Ovary (tissue), 3 donors: ENCODE measurements around the gene LEMD1.

Source experiments
- EP300 ChIP-seq: sonication (generic); formaldehyde crosslinking; IDR thresholded peaks from one replicate; pipeline ENCODE4 v1.6.1; 2017; ENCODE audit warnings: antibody characterized with exemption
- POLR2A ChIP-seq: fragments of 450-650 bp; IDR thresholded peaks from one replicate; pipeline ENCODE4 v1.6.1; 2017; ENCODE audit warnings: antibody characterized with exemption, mild to moderate bottlenecking, moderate library complexity
- TF ChIP-seq, protein P1 (sequence below), 3 donors: fragments of 450-650 bp in 2 of 3; fragments of 200-600 bp in 1 of 3; IDR thresholded peaks; one replicate each; pipeline versions ENCODE4 v1.5.1 to v1.8.0; 2016 to 2022; ENCODE audit warnings: antibody characterized with exemption in 3 of 3, mild to moderate bottlenecking in 1 of 3
- donor health status: DM: no; HTN: no; CAD: no.

DNA sequence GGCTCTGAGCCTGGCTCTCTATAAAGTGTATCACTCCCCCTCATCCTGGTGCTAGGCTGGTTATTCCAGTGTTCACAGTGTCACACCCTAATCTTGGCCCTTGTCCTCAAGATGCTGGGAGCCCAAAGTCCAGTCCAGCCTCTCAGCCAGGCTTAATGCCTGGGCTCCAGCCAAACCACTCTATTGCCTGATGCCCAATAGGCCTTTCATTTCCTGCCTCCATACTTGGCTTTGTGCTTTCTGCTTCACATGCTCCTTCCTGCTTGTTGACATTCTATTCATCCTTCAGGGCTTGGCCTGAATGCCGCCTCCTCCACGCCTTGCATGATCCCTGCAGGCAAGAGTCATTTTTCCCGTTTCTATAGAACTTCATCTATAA, 66.8 kb downstream of the LEMD1 start:
- TF ChIP-seq, protein P1, sequence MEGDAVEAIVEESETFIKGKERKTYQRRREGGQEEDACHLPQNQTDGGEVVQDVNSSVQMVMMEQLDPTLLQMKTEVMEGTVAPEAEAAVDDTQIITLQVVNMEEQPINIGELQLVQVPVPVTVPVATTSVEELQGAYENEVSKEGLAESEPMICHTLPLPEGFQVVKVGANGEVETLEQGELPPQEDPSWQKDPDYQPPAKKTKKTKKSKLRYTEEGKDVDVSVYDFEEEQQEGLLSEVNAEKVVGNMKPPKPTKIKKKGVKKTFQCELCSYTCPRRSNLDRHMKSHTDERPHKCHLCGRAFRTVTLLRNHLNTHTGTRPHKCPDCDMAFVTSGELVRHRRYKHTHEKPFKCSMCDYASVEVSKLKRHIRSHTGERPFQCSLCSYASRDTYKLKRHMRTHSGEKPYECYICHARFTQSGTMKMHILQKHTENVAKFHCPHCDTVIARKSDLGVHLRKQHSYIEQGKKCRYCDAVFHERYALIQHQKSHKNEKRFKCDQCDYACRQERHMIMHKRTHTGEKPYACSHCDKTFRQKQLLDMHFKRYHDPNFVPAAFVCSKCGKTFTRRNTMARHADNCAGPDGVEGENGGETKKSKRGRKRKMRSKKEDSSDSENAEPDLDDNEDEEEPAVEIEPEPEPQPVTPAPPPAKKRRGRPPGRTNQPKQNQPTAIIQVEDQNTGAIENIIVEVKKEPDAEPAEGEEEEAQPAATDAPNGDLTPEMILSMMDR (IDR thresholded peaks at IDR 0.05), result no peak
- no peak for TF ChIP-seq POLR2A
- TF ChIP-seq EP300, result no peak
